CD4-positive, alpha-beta memory T cell (primary cell): Measurements from ENCODE around the gene TLCD3A. TPM values are rescaled to one million over a fixed set of nuclear protein-coding genes. Genes with fewer than 3 reads are reported as not detected.
"Not testable (repeated sequence)": the region's sequence is repeated elsewhere in the genome, so short reads cannot be mapped to it uniquely, and the experiment has no call there.

Source experiments
- CTCF ChIA-PET: fragments of 350-600 bp; sonication (Branson Sonifier 250); formaldehyde crosslinking; loops from one replicate; lab custom pipeline; 2021; ENCODE audit warnings: inconsistent platforms; ENCODE audit not compliant: partially characterized antibody; lab: Charles Lee
- POLR2A ChIA-PET: fragments of 350-600 bp; sonication (Branson Sonifier 250); formaldehyde crosslinking; loops from one replicate; lab custom pipeline; 2021; ENCODE audit not compliant: partially characterized antibody; lab: Charles Lee
- DNase-seq, 5 donors: peaks; one replicate each; pipeline versions ENCODE4 v3.0.0 to v3.0.0-alpha.2; 2020 to 2022; ENCODE audit warnings: mixed read lengths in 1 of 5
- H3K27ac ChIP-seq: one replicate; pipeline ENCODE4 v1.7.0; 2013; ENCODE audit warnings: low read depth, low read length
- H3K27me3 ChIP-seq: 2 replicates; pipeline ENCODE4 v1.7.0; 2013; ENCODE audit warnings: mild to moderate bottlenecking, low read length, moderate library complexity; ENCODE audit not compliant: insufficient read depth
- H3K36me3 ChIP-seq: 2 replicates; pipeline ENCODE4 v1.7.0; 2013; ENCODE audit warnings: mild to moderate bottlenecking, low read length, moderate library complexity; ENCODE audit not compliant: insufficient read depth
- H3K4me1 ChIP-seq: 2 replicates; pipeline ENCODE4 v1.7.0; 2013; ENCODE audit warnings: mild to moderate bottlenecking, low read length, moderate library complexity; ENCODE audit not compliant: insufficient read depth
- H3K4me3 ChIP-seq, 2 donors: one replicate each; pipeline ENCODE4 v1.7.0; 2013; ENCODE audit warnings: low read length in 2 of 2, mild to moderate bottlenecking in 1 of 2
- H3K9me3 ChIP-seq, 2 donors: one replicate each; pipeline ENCODE4 v1.7.0; 2013; ENCODE audit warnings: low read length in 2 of 2, control low read depth in 1 of 2; ENCODE audit not compliant: control insufficient read depth in 1 of 2
- H3K27ac Mint-ChIP-seq, 7 donors: one replicate each; pipeline ENCODE4 v1.8.0; 2020 to 2021; ENCODE audit warnings: mixed read lengths in 7 of 7, mild to moderate bottlenecking in 6 of 7, inconsistent platforms in 3 of 7, moderate library complexity in 3 of 7
- H3K27me3 Mint-ChIP-seq, 2 donors: one replicate each; pipeline ENCODE4 v1.8.0; 2020 to 2021; ENCODE audit warnings: mixed read lengths in 2 of 2
- H3K36me3 Mint-ChIP-seq, 2 donors: one replicate each; pipeline ENCODE4 v1.8.0; 2020 to 2021; ENCODE audit warnings: mixed read lengths in 2 of 2, inconsistent platforms in 1 of 2, mild to moderate bottlenecking in 1 of 2
- H3K4me1 Mint-ChIP-seq, 4 donors: one replicate each; pipeline ENCODE4 v1.8.0; 2020 to 2021; ENCODE audit warnings: mixed read lengths in 4 of 4, mild to moderate bottlenecking in 1 of 4
- H3K4me3 Mint-ChIP-seq, 8 donors: one replicate each; pipeline ENCODE4 v1.8.0; 2020 to 2021; ENCODE audit warnings: mixed read lengths in 8 of 8, mild to moderate bottlenecking in 7 of 8, moderate library complexity in 6 of 8, inconsistent platforms in 3 of 8
- H3K9me3 Mint-ChIP-seq, 8 donors: one replicate each; pipeline ENCODE4 v1.8.0; 2020 to 2021; ENCODE audit warnings: mixed read lengths in 8 of 8, mild to moderate bottlenecking in 5 of 8, inconsistent platforms in 3 of 8, moderate library complexity in 1 of 8
- intact Hi-C: fragments of 100-400 bp; cut with micrococcal nuclease; formaldehyde crosslinking; loops from one replicate; pipeline ENCODE4 v1.15.1; 2023
- polyA plus RNA-seq, 2 donors: library from polyadenylated mRNA; unstranded; fragments of 300-500 nt; fragmentation: Illumina TruSeq; gene quantifications; one replicate each; pipeline ENCODE4 v1.2.3, GENCODE V29; 2021
- total RNA-seq, 2 experiments: library from RNA; stranded (reverse); gene quantifications; one replicate each; pipeline ENCODE4 v1.2.3, GENCODE V29; 2021

The TLCD3A gene
- total and polyA plus RNA-seq, 4 experiments from 2014 or later = 0.42 to 0.55 (median 0.47) TPM; not detected in 1

GRCh38 chr17:749359-749758 lies 17.0 kb downstream of the TLCD3A start:
- CTCF ChIA-PET = interaction anchor here (0.6 to 1.7 kb wide), 2 partner anchors 50 to 232 kb away, joined by 3 to 5 read pairs; no protein-coding TSS in a partner anchor

GRCh38 chr17:750431-751037 lies 18.1 kb downstream of the TLCD3A start:
- intact Hi-C loops = no loop called here
- peaks cover 0 to 32% of the 10 kb centered on the region in 2 donors for H3K36me3 Mint-ChIP-seq
- no peaks in the 10 kb centered on the region for H3K9me3 ChIP-seq
- no peaks in the 10 kb centered on the region for H3K27me3 ChIP-seq
- peaks cover 24 to 46% (median 33%) of the 10 kb centered on the region in 4 donors for H3K4me1 Mint-ChIP-seq
- peaks cover 24% of the 10 kb centered on the region for H3K36me3 ChIP-seq
- POLR2A ChIA-PET = interaction anchor here (2.2 to 4.5 kb wide), 3 partner anchors 8 to 36 kb away, joined by 5 to 37 read pairs (median 12); partner anchors contain the start of genes GLOD4, MRM3 and VPS53
- peaks cover 27% of the 10 kb centered on the region for H3K4me1 ChIP-seq
- no peaks in the 10 kb centered on the region for H3K9me3 Mint-ChIP-seq
- H3K27ac ChIP-seq = no peak overlapping the region
- peak overlapping the region in 1 of 2 donors; percentile 81 for H3K4me3 ChIP-seq
- peak overlapping the region; percentile 92 to 96 (median 94) for H3K4me3 Mint-ChIP-seq
- no peaks in the 10 kb centered on the region for H3K27me3 Mint-ChIP-seq
- DNase-seq = no peak
- peak overlapping the region; percentile 65 to 96 (median 87) for H3K27ac Mint-ChIP-seq
- CTCF ChIA-PET = interaction anchor here (1.1 to 1.7 kb wide), 2 partner anchors 231 to 338 kb away, joined by 3 to 5 read pairs; no protein-coding TSS in a partner anchor

More at GRCh38 chr17:749359-749758, 17.0 kb downstream of the TLCD3A start:
- H3K9me3 ChIP-seq, H3K27me3 Mint-ChIP-seq, H3K9me3 Mint-ChIP-seq, H3K27me3 ChIP-seq, POLR2A ChIA-PET, DNase-seq, intact Hi-C loops, H3K27ac ChIP-seq, H3K4me3 ChIP-seq: not testable (repeated sequence)
- Mint-ChIP-seq H3K27ac (peak overlapping the region in 3 of 7 donors; percentile 32 to 65 (median 52)), H3K4me1 (peaks cover 24 to 46% (median 33%) of the 10 kb centered on the region in 4 donors), H3K4me3 (peak overlapping the region in 4 of 8 donors; percentile 37 to 72 (median 42)), H3K36me3 (peaks cover 3 to 35% of the 10 kb centered on the region in 2 donors)
- peaks cover 27% of the 10 kb centered on the region for H3K4me1 ChIP-seq
- peaks cover 36% of the 10 kb centered on the region for H3K36me3 ChIP-seq

- peak overlapping the region; percentile 69 to 81 for H3K4me3 ChIP-seq
- Mint-ChIP-seq H3K4me1 (peaks cover 24 to 46% (median 33%) of the 10 kb centered on the region in 4 donors), H3K36me3 (peaks cover 0 to 29% of the 10 kb centered on the region in 2 donors), H3K9me3 (no peaks in the 10 kb centered on the region), H3K27me3 (no peaks in the 10 kb centered on the region), H3K4me3 (peak overlapping the region; percentile 92 to 96 (median 94)), H3K27ac (peak overlapping the region; percentile 80 to 96 (median 95))
- H3K36me3 ChIP-seq = peaks cover 15% of the 10 kb centered on the region
- DNase-seq = peak in 4 of 5 donors; percentile 59 to 73 (median 65)
- POLR2A ChIA-PET = interaction anchor here (1.0 to 4.5 kb wide), 5 partner anchors 9 to 335 kb away, joined by 3 to 37 read pairs (median 5); partner anchors contain the start of genes GLOD4, MRM3 and VPS53
- peaks cover 27% of the 10 kb centered on the region for H3K4me1 ChIP-seq
- no peaks in the 10 kb centered on the region for H3K9me3 ChIP-seq
- intact Hi-C loops = loop anchor here (1.0 to 2.0 kb wide), 5 partner anchors 19 to 339 kb away; partner anchors contain the start of genes GLOD4, MRM3, TLCD3A and VPS53
- H3K27ac ChIP-seq = peak overlapping the region; percentile 69
- no peaks in the 10 kb centered on the region for H3K27me3 ChIP-seq
- CTCF ChIA-PET = interaction anchor here (0.7 to 1.8 kb wide), 2 partner anchors 30 to 36 kb away, joined by 3 to 5 read pairs; partner anchors contain the start of gene GLOD4
These were observed 19.0 kb downstream of the TLCD3A start for GRCh38 chr17:751269-752001.

GRCh38 chr17:752002-752619 lies 19.7 kb downstream of the TLCD3A start, which contains the start of gene GEMIN4:
TSS of gene GEMIN4 (minus strand) at chr17:752264. CDS start at chr17:752142, 122 bp downstream.
- peak within 1 kb of the TSS; percentile 73 to 81 for H3K4me3 ChIP-seq
- intact Hi-C loops = loop anchor here (1.0 to 2.0 kb wide), 5 partner anchors 19 to 340 kb away; partner anchors contain the start of genes GLOD4, MRM3, TLCD3A and VPS53
- CTCF ChIA-PET = interaction anchor here (1.0 to 1.9 kb wide), 9 partner anchors 8 to 341 kb away, joined by 3 to 8 read pairs (median 5); partner anchors contain the start of genes GLOD4 and TIMM22

GRCh38 chr17:752620-753219 lies 20.3 kb downstream of the TLCD3A start:
- Histone ChIP-seq H3K9me3 (no peaks in the 10 kb centered on the region), H3K36me3 (peaks cover 4% of the 10 kb centered on the region), H3K27ac (peak overlapping the region; percentile 69), H3K4me1 (peaks cover 27% of the 10 kb centered on the region), H3K4me3 (peak overlapping the region; percentile 73 to 81), H3K27me3 (no peaks in the 10 kb centered on the region)
- POLR2A ChIA-PET = interaction anchor here (0.5 to 4.5 kb wide), 12 partner anchors 9 to 336 kb away, joined by 3 to 37 read pairs (median 4); partner anchors contain the start of genes GLOD4, MRM3, TIMM22 and VPS53
- H3K9me3 Mint-ChIP-seq = no peaks in the 10 kb centered on the region
- H3K36me3 Mint-ChIP-seq = peaks cover 7 to 27% of the 10 kb centered on the region in 2 donors
- H3K27me3 Mint-ChIP-seq = no peaks in the 10 kb centered on the region
- peak overlapping the region; percentile 91 to 97 (median 93) for H3K4me3 Mint-ChIP-seq
- DNase-seq = no peak
- intact Hi-C loops = loop anchor here (1.0 to 2.0 kb wide), 5 partner anchors 20 to 340 kb away; partner anchors contain the start of genes GLOD4, MRM3, TLCD3A and VPS53
- H3K4me1 Mint-ChIP-seq = peaks cover 24 to 46% (median 33%) of the 10 kb centered on the region in 4 donors
- CTCF ChIA-PET = interaction anchor here (1.0 to 1.9 kb wide), 10 partner anchors 9 to 342 kb away, joined by 3 to 8 read pairs (median 4); partner anchors contain the start of genes GLOD4 and TIMM22
- H3K27ac Mint-ChIP-seq = peak overlapping the region; percentile 86 to 97 (median 93)

More at GRCh38 chr17:752002-752619, 19.7 kb downstream of the TLCD3A start, which contains the start of gene GEMIN4:
- POLR2A ChIA-PET = interaction anchor here (0.5 to 4.5 kb wide), 13 partner anchors 10 to 336 kb away, joined by 3 to 37 read pairs (median 3); partner anchors contain the start of genes GLOD4, MRM3, TIMM22 and VPS53
- Mint-ChIP-seq H3K9me3 (no peaks in the 10 kb centered on the region), H3K4me3 (peak within 1 kb of the TSS; percentile 92 to 97 (median 94)), H3K27me3 (no peaks in the 10 kb centered on the region), H3K4me1 (peaks cover 24 to 46% (median 33%) of the 10 kb centered on the region in 4 donors), H3K36me3 (peaks cover 6 to 31% of the 10 kb centered on the region in 2 donors), H3K27ac (peak within 1 kb of the TSS; percentile 86 to 97 (median 95))
- peaks cover 9% of the 10 kb centered on the region for H3K36me3 ChIP-seq
- H3K27ac ChIP-seq = peak within 1 kb of the TSS; percentile 69
- peaks cover 27% of the 10 kb centered on the region for H3K4me1 ChIP-seq
- no peaks in the 10 kb centered on the region for H3K27me3 ChIP-seq
- DNase-seq = peak; percentile 93 to 99 (median 96)
- no peaks in the 10 kb centered on the region for H3K9me3 ChIP-seq
